ENCODE data around the gene SH3PXD2A. TPM values are rescaled to one million over a fixed set of nuclear protein-coding genes. Genes with fewer than 3 reads are reported as not detected.

Gene SH3PXD2A, protein sequence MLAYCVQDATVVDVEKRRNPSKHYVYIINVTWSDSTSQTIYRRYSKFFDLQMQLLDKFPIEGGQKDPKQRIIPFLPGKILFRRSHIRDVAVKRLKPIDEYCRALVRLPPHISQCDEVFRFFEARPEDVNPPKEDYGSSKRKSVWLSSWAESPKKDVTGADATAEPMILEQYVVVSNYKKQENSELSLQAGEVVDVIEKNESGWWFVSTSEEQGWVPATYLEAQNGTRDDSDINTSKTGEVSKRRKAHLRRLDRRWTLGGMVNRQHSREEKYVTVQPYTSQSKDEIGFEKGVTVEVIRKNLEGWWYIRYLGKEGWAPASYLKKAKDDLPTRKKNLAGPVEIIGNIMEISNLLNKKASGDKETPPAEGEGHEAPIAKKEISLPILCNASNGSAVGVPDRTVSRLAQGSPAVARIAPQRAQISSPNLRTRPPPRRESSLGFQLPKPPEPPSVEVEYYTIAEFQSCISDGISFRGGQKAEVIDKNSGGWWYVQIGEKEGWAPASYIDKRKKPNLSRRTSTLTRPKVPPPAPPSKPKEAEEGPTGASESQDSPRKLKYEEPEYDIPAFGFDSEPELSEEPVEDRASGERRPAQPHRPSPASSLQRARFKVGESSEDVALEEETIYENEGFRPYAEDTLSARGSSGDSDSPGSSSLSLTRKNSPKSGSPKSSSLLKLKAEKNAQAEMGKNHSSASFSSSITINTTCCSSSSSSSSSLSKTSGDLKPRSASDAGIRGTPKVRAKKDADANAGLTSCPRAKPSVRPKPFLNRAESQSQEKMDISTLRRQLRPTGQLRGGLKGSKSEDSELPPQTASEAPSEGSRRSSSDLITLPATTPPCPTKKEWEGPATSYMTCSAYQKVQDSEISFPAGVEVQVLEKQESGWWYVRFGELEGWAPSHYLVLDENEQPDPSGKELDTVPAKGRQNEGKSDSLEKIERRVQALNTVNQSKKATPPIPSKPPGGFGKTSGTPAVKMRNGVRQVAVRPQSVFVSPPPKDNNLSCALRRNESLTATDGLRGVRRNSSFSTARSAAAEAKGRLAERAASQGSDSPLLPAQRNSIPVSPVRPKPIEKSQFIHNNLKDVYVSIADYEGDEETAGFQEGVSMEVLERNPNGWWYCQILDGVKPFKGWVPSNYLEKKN
- total RNA-seq (2022; extraction: Qiagen RNA extraction; ENCODE audit: low read depth): 1.7 to 3.2 TPM (median 2.6 TPM) in 5 replicates

GRCh38 chr10:103855424-103855823, at the start of gene SH3PXD2A:
TSS of gene SH3PXD2A (minus strand) at chr10:103855576. CDS start at chr10:103855266, 310 bp downstream.

Other genes starting within 250 kb of the SH3PXD2A start
- 17.1 to 20.4 TPM (median 18.9 TPM) in 5 replicates for gene STN1, start 62.6 kb upstream of the SH3PXD2A start, total RNA-seq (2022; extraction: Qiagen RNA extraction; ENCODE audit: low read depth)
- 24.0 to 36.4 TPM (median 30.3 TPM) in 5 replicates for gene SLK, start 111.6 kb upstream of the SH3PXD2A start, total RNA-seq (2022; extraction: Qiagen RNA extraction; ENCODE audit: low read depth)
- gene COL17A1, start 230.3 kb upstream of the SH3PXD2A start, total RNA-seq (2022; extraction: Qiagen RNA extraction; ENCODE audit: low read depth): 1.8 to 3.2 TPM (median 2.5 TPM) in 5 replicates

Data from A549 treated with DMSO at 1 μM for 4 hours (cell line).